GM21423 (cell line): ENCODE results near the gene ATG7.
"Not testable (repeated sequence)": the region's sequence is repeated elsewhere in the genome, so short reads cannot be mapped to it uniquely, and the experiment has no call there.

Experiments
- ATAC-seq: cut with Tn5 transposase; IDR thresholded peaks from one replicate; pipeline ENCODE4 v1.9.1; 2021; ENCODE audit warnings: mild to moderate bottlenecking, moderate library complexity; ENCODE audit not compliant: unreplicated experiment

Gene ATG7

DNA sequence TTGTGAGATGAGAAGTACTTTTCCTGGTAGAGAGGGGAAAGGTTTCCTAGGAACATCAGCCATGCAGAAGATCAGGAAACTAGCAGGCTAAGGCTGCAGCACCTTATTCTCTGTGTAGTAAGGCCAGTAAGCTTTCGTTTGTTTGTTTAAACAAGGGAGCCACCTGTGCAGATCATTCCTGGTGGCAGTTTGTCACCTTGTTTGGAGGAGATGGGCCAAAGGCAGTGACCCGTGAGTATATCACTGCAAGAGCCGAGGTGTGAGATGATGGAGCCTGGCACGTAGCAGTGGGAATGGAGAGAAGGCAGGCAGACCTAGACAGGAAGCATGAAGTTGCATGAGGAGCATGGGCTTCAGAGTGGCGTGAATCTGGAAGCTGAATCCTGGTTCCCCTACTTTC is 19.6 kb downstream of the ATG7 start:
- ATAC-seq: no peak

- no peak for ATAC-seq
Observed at GRCh38 chr3:11297126-11297525, 24.9 kb downstream of the ATG7 start.

DNA sequence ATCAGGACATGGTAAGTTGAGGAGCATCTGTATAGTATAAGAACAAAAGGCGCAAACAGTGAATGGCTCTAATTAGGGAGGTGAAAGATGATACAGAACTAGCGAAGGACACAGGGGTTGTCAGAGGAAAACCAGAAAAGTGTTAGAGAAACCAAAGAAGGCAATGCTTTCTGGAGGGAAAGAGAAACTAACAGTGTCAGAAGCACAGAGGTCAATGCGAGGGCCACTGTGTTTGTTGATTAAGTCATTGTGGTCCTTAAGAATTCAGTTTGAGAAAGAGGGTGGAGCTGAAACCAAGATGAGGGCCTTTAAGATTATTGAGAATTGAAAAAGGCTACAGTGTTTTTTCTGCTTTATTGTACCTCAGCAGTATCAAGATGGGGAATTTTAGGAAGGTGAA is 28.8 kb downstream of the ATG7 start:
- ATAC-seq: peak; percentile 91

DNA sequence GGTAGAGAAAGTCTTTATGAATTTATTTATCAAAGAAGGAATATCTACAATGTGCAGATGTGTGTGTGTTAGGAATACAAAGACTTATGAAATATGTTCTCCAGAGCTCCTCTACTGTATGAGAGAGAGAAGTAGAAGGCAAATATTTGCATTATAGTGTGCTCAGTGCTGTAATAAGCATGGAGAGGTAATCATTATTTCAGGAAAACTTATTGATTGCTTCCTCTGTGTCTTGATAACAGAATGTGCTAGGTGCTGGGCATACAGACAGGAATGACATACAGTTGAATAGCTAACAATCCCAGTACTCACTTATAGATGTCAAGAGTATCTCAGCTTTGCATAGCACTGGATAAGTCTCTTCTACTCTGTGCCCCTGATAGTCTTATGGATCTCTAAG is 30.2 kb downstream of the ATG7 start:
- no peak for ATAC-seq

- no peak for ATAC-seq
Observed at GRCh38 chr3:11304175-11304574, 32.0 kb downstream of the ATG7 start.

DNA sequence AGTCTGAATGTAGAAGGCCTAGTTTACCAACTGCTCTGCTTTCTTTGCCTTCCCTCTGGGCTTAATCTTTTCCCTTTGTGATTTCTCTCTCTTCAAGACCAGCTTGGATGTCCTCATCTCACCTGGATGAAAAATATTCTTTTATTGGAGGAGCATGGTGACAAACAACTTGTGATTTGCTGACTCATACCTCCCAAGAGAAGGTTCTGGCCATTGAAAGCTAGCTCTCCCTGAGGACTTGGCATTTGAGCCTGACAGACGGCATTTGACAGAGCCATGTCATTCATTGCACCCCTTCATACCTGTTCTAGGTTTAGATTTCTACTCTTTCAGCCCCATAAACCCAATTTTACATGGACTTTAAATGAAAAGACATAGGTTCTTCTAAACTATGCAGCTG is 33.3 kb downstream of the ATG7 start:
- ATAC-seq: no peak

GRCh38 chr3:11306817-11307589 is 34.8 kb downstream of the ATG7 start:
- peak; percentile 86 for ATAC-seq

- ATAC-seq: no peak
Observed at GRCh38 chr3:11307830-11308432, 35.7 kb downstream of the ATG7 start.

DNA sequence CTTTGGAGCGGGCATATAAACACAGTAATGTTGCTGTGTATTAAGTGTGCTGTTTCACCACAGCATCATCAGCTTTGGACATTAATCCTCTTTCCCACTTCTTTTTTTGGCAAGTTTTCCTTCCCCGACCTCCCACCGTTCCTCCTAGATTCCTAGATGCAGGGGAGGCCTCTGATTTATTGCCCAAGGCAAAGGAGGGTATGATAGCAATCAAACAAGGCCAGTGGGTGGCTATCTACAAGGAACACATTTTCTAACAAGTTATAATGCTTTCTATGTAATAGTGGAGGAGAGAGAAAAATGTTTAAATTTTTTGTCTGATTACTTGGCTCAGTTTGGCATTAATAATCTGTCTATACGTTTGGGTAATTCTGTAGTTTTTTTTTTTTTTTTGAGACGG is 38.1 kb downstream of the ATG7 start:
- no peak for ATAC-seq

- no peak for ATAC-seq
Observed at GRCh38 chr3:11312166-11312565, 40.0 kb downstream of the ATG7 start.

- ATAC-seq: no peak
Observed at GRCh38 chr3:11317300-11317699, 45.1 kb downstream of the ATG7 start.

- no peak for ATAC-seq
Observed at GRCh38 chr3:11322931-11323330, 50.7 kb downstream of the ATG7 start.

GRCh38 chr3:11323813-11324212 is 51.6 kb downstream of the ATG7 start:
- no peak for ATAC-seq

DNA sequence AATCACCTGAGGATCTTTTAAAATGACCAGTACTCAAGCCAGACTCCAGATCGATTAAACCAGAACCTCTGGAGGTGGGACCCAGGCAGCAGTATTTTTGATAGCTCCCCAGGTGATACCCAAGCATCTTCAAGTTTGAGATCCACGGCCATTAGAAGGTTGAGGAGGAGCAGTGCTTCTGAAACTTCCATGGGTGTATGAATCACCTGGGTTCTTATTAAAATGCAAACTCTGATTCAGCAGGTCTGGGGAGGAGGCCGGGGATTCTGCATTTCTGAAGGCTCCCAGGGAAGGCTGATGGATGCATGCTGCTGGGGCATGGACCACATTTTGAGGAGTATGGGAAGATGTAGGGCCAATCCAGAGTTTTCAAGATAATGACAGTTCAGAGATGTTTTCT is 55.4 kb downstream of the ATG7 start:
- ATAC-seq: no peak

GRCh38 chr3:11328196-11328945 is 56.2 kb downstream of the ATG7 start:
- ATAC-seq: no peak

DNA sequence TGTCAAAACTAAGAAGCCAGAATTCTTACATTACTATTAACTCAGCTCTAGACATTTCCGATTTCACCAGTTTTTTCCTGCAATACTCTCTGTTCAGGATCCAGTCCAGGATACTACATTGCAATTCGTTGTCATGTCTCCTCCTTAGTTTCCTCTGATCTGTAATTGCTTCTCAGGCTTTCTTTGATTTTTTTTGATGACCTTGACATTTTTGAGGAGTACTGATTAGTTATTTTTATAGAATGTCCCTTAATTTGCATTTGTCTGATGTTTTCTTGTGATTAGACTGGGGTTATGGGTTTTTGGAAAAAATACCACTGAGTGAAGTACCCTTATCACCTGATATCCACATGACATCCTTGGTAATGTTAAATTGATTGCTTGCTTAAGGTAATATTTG is 57.6 kb downstream of the ATG7 start:
- ATAC-seq: no peak

DNA sequence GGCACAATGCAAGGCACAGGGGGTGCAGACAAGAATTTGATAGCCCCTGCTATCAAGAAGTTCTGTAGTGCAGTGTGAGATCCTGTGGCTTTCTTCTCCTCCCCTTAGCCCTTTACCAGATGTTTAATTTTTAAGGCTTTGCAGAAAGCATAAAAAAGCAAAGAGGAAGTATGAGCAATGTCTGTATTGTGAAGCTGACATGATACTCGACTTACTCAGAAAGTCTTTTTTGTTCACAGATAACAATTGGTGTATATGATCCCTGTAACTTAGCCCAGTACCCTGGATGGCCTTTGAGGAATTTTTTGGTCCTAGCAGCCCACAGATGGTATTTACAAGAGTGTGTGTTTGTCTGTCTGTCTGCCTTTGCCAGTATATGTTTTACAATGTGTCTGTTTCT is 58.9 kb downstream of the ATG7 start:
- ATAC-seq: no peak

GRCh38 chr3:11335056-11335608 is 62.9 kb downstream of the ATG7 start:
- ATAC-seq: peak; percentile 55

DNA sequence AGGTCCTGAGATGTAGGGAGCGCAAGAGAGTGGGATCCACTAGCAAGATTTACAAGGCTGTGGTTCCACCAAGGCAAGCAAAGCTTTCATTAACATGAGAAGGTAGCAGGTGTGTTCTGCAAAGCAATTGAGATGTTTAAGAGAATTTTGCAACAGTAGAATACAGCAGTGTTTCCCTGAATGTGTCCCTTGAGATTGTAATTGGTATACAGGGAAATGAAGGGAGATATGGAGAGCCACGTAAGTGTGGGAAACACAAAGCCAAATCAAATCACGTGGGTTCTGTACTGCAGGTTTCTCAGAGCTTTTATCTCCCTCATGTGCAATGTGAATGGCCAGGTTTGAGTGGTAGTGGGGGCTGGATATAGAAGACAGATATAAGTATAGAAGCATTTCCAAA is 67.3 kb downstream of the ATG7 start:
- ATAC-seq: no peak

DNA sequence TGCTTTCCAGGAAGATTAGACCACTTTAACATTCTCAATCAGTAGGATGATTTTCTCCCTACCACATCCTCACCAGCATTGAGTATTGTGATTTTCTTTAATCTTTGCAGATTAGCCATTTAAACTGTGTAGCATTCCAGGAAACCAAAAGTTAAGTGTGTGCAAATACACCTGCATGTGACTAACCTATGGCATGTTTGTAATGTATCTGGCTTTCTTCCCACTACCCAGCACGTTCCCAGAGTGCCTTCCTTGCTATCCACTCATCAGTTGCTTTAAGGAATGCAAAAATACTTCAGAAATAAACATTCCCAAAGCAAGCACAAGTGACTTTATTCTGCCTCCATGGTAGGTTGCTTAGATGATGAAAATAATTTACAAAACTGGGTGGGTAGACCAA is 74.2 kb downstream of the ATG7 start:
- ATAC-seq: no peak

GRCh38 chr3:11348877-11349276 is 76.7 kb downstream of the ATG7 start:
- not testable (repeated sequence) for ATAC-seq

GRCh38 chr3:11349446-11349845 is 77.2 kb downstream of the ATG7 start:
- ATAC-seq: no peak
